HepG2 (cell line): Measurements from ENCODE around the gene PRPSAP1. TPM values are rescaled to one million over a fixed set of nuclear protein-coding genes. Genes with fewer than 3 reads are reported as not detected.

Source experiments
- ATF5 ChIP-seq: sonication (generic); formaldehyde crosslinking; IDR thresholded peaks from 2 replicates; pipeline ENCODE4 v1.4.0; 2020; ENCODE audit warnings: mild to moderate bottlenecking, low read depth, missing genetic modification reagents
- ELF1 ChIP-seq: sonication (generic); formaldehyde crosslinking; IDR thresholded peaks from 2 replicates; pipeline ENCODE4 v1.4.0; 2020; ENCODE audit warnings: missing genetic modification reagents
- FOXK1 ChIP-seq: sonication (generic); formaldehyde crosslinking; IDR thresholded peaks from 2 replicates; pipeline ENCODE4 v1.4.0; 2020; ENCODE audit warnings: low read depth, missing genetic modification reagents, borderline replicate concordance
- GZF1 ChIP-seq: sonication (generic); formaldehyde crosslinking; IDR thresholded peaks from 2 replicates; pipeline ENCODE4 v1.5.1; 2020; ENCODE audit warnings: mild to moderate bottlenecking, missing genetic modification reagents
- MTF2 ChIP-seq: sonication (generic); formaldehyde crosslinking; IDR thresholded peaks from 2 replicates; pipeline ENCODE4 v1.5.0; 2020; ENCODE audit warnings: missing genetic modification reagents, borderline replicate concordance
- NKX3-1 ChIP-seq: sonication (generic); formaldehyde crosslinking; IDR thresholded peaks from 2 replicates; pipeline ENCODE4 v1.5.0; 2020; ENCODE audit warnings: missing genetic modification reagents
- SRSF4 ChIP-seq: fragments of 200-400 bp; formaldehyde crosslinking; IDR thresholded peaks from one replicate; pipeline ENCODE4 v1.6.1; 2018; ENCODE audit warnings: mild to moderate bottlenecking, low read depth, low read length, moderate library complexity; ENCODE audit not compliant: poor library complexity, severe bottlenecking
- SRY ChIP-seq: sonication (generic); formaldehyde crosslinking; IDR thresholded peaks from 2 replicates; pipeline ENCODE4 v1.8.0; 2022; ENCODE audit warnings: mild to moderate bottlenecking, missing genetic modification reagents
- ZBTB33 ChIP-seq: sonication (generic); formaldehyde crosslinking; IDR thresholded peaks from 2 replicates; pipeline ENCODE4 v1.4.0; 2020; ENCODE audit warnings: missing genetic modification reagents
- ZC3H13 ChIP-seq: sonication (generic); formaldehyde crosslinking; IDR thresholded peaks from 2 replicates; pipeline ENCODE4 v1.8.1; 2023; ENCODE audit warnings: mild to moderate bottlenecking, missing genetic modification reagents, moderate library complexity
- ZSCAN25 ChIP-seq: sonication (generic); formaldehyde crosslinking; IDR thresholded peaks from 2 replicates; pipeline ENCODE4 v1.8.0; 2022; ENCODE audit warnings: mild to moderate bottlenecking, missing genetic modification reagents
- polyA plus RNA-seq, 8 experiments: library from polyadenylated mRNA; depleted of rRNA in 3 of 8; stranded (reverse) in 7 of 8; unstranded in 1 of 8; fragments of >200 nt; fragmentation: Illumina TruSeq in 4 of 8; extraction: Trizol in 4 of 8; gene quantifications; 2 replicates each; pipeline versions ENCODE4 v1.2.1 to v1.2.3, GENCODE V29; 2011 to 2016; ENCODE audit warnings: low read depth in 4 of 8, missing spikeins in 1 of 8, mixed read lengths in 1 of 8; ENCODE audit not compliant: insufficient read depth in 1 of 8
- total RNA-seq, 5 experiments: library from RNA; depleted of rRNA; stranded (reverse); fragments of >200 nt; fragmentation: Illumina TruSeq; extraction: Trizol; gene quantifications; 2 replicates each; pipeline ENCODE4 v1.2.3, GENCODE V29; 2016; ENCODE audit warnings: low read depth in 1 of 5
- TF ChIP-seq, protein P1 (sequence below): sonication (generic); formaldehyde crosslinking; IDR thresholded peaks from 2 replicates; pipeline ENCODE4 v1.5.0; 2020; ENCODE audit warnings: missing genetic modification reagents
- TF ChIP-seq, protein P2 (sequence below): sonication (generic); formaldehyde crosslinking; IDR thresholded peaks from 2 replicates; pipeline ENCODE4 v1.5.0; 2020; ENCODE audit warnings: missing genetic modification reagents, mild to moderate bottlenecking, borderline replicate concordance
- TF ChIP-seq, protein P3 (sequence below): sonication (generic); formaldehyde crosslinking; IDR thresholded peaks from 2 replicates; pipeline ENCODE4 v1.4.0; 2020; ENCODE audit warnings: missing genetic modification reagents
- TF ChIP-seq, protein P4 (sequence below): sonication (generic); formaldehyde crosslinking; IDR thresholded peaks from 2 replicates; pipeline ENCODE4 v1.8.0; 2022; ENCODE audit warnings: low read depth, missing genetic modification reagents
- TF ChIP-seq, protein P5 (sequence below): fragments of 450-650 bp; IDR thresholded peaks from 2 replicates; pipeline ENCODE4 v1.6.1; 2016

PRPSAP1 gene
- total and polyA plus RNA-seq, 2 of the 13 experiments (the other 11 are each of a cell fraction or from before 2014, with no cell fraction given), result 91.1 to 314 TPM

GRCh38 chr17:76353004-76353598 is 615 bp downstream of the PRPSAP1 start (continued):
- TF ChIP-seq ATF5, result 0 out of 2 replicates have a peak, but pooled peaks have one; percentile 18
- TF ChIP-seq, protein P1, sequence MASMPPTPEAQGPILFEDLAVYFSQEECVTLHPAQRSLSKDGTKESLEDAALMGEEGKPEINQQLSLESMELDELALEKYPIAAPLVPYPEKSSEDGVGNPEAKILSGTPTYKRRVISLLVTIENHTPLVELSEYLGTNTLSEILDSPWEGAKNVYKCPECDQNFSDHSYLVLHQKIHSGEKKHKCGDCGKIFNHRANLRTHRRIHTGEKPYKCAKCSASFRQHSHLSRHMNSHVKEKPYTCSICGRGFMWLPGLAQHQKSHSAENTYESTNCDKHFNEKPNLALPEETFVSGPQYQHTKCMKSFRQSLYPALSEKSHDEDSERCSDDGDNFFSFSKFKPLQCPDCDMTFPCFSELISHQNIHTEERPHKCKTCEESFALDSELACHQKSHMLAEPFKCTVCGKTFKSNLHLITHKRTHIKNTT (CRISPR knock-in tag), result no peak
- no peak; the same call in 1 of the 2 replicates for TF ChIP-seq GZF1 (CRISPR knock-in tag)
- TF ChIP-seq ZC3H13 (CRISPR knock-in tag), result no peak; the same call in none of the 2 replicates
- TF ChIP-seq, protein P2, sequence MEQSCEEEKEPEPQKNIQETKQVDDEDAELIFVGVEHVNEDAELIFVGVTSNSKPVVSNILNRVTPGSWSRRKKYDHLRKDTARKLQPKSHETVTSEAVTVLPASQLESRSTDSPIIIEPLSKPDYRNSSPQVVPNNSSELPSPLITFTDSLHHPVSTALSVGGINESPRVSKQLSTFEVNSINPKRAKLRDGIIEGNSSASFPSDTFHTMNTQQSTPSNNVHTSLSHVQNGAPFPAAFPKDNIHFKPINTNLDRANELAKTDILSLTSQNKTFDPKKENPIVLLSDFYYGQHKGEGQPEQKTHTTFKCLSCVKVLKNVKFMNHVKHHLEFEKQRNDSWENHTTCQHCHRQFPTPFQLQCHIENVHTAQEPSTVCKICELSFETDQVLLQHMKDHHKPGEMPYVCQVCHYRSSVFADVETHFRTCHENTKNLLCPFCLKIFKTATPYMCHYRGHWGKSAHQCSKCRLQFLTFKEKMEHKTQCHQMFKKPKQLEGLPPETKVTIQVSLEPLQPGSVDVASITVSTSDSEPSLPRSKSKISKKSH (CRISPR knock-in tag), result no peak
- TF ChIP-seq FOXK1 (CRISPR knock-in tag), result no peak
- no peak for TF ChIP-seq ZBTB33 (CRISPR knock-in tag)
- TF ChIP-seq MTF2 (CRISPR knock-in tag), result no peak
- no peak for TF ChIP-seq SRSF4
- TF ChIP-seq, protein P3, sequence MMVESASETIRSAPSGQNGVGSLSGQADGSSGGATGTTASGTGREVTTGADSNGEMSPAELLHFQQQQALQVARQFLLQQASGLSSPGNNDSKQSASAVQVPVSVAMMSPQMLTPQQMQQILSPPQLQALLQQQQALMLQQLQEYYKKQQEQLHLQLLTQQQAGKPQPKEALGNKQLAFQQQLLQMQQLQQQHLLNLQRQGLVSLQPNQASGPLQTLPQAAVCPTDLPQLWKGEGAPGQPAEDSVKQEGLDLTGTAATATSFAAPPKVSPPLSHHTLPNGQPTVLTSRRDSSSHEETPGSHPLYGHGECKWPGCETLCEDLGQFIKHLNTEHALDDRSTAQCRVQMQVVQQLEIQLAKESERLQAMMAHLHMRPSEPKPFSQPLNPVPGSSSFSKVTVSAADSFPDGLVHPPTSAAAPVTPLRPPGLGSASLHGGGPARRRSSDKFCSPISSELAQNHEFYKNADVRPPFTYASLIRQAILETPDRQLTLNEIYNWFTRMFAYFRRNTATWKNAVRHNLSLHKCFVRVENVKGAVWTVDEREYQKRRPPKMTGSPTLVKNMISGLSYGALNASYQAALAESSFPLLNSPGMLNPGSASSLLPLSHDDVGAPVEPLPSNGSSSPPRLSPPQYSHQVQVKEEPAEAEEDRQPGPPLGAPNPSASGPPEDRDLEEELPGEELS, result no peak
- no peak for TF ChIP-seq ELF1 (CRISPR knock-in tag)
- TF ChIP-seq SRY (CRISPR knock-in tag), result peak; percentile 18; the same call in 1 of the 2 replicates
- TF ChIP-seq, protein P4, sequence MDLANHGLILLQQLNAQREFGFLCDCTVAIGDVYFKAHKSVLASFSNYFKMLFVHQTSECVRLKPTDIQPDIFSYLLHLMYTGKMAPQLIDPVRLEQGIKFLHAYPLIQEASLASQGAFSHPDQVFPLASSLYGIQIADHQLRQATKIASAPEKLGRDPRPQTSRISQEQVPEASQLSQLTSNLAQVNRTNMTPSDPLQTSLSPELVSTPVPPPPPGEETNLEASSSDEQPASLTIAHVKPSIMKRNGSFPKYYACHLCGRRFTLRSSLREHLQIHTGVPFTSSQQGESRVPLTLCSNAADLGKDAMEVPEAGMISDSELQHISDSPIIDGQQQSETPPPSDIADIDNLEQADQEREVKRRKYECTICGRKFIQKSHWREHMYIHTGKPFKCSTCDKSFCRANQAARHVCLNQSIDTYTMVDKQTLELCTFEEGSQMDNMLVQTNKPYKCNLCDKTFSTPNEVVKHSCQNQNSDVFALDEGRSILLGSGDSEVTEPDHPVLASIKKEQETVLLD (CRISPR knock-in tag), result peak; percentile 9; the same call in 1 of the 2 replicates
- no peak for TF ChIP-seq NKX3-1 (CRISPR knock-in tag)
- no peak for TF ChIP-seq ZSCAN25 (CRISPR knock-in tag)
- TF ChIP-seq, protein P5, sequence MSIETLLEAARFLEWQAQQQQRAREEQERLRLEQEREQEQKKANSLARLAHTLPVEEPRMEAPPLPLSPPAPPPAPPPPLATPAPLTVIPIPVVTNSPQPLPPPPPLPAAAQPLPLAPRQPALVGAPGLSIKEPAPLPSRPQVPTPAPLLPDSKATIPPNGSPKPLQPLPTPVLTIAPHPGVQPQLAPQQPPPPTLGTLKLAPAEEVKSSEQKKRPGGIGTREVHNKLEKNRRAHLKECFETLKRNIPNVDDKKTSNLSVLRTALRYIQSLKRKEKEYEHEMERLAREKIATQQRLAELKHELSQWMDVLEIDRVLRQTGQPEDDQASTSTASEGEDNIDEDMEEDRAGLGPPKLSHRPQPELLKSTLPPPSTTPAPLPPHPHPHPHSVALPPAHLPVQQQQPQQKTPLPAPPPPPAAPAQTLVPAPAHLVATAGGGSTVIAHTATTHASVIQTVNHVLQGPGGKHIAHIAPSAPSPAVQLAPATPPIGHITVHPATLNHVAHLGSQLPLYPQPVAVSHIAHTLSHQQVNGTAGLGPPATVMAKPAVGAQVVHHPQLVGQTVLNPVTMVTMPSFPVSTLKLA, result no peak
